GM12892 (cell line): ENCODE data around the gene CD46.

Source experiments
- POLR2A ChIP-seq: IDR thresholded peaks from 2 replicates; pipeline ENCODE4 v1.6.1; 2011; ENCODE audit warnings: low read depth, low read length, control low read depth
- POLR2AphosphoS5 ChIP-seq: IDR thresholded peaks from 2 replicates; pipeline ENCODE4 v1.6.1; 2011; ENCODE audit warnings: low read depth, low read length, control low read depth
- TAF1 ChIP-seq: IDR thresholded peaks from 2 replicates; pipeline ENCODE4 v1.6.1; 2011; ENCODE audit warnings: low read depth, mild to moderate bottlenecking, control low read depth, low read length, borderline replicate concordance

DNA sequence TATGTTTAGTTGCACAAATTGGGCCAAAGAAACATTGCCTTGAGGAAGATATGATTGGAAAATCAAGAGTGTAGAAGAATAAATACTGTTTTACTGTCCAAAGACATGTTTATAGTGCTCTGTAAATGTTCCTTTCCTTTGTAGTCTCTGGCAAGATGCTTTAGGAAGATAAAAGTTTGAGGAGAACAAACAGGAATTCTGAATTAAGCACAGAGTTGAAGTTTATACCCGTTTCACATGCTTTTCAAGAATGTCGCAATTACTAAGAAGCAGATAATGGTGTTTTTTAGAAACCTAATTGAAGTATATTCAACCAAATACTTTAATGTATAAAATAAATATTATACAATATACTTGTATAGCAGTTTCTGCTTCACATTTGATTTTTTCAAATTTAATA is 43.0 kb downstream of the CD46 start:
- TF ChIP-seq POLR2A, result no peak
- no peak for TF ChIP-seq POLR2AphosphoS5
- no peak for TF ChIP-seq TAF1
